Suprapubic skin (tissue), 4 donors: ENCODE results near the gene FSTL4. TPM values are rescaled to one million over a fixed set of nuclear protein-coding genes. Genes with fewer than 3 reads are reported as not detected.

Source experiments
- DNase-seq, 2 donors: peaks; one replicate each; pipeline ENCODE4 v3.0.0-alpha.2; 2019; ENCODE audit warnings: low spot score in 2 of 2
- H3K27ac ChIP-seq: fragments of 200-600 bp; sonication (generic); one replicate; pipeline ENCODE4 v1.5.1; 2019
- H3K27me3 ChIP-seq: fragments of 200-600 bp; sonication (generic); one replicate; pipeline ENCODE4 v1.5.1; 2019
- H3K36me3 ChIP-seq: fragments of 200-600 bp; sonication (generic); one replicate; pipeline ENCODE4 v1.5.1; 2019
- H3K4me1 ChIP-seq: fragments of 200-600 bp; sonication (generic); one replicate; pipeline ENCODE4 v1.5.1; 2019
- H3K4me3 ChIP-seq: fragments of 200-600 bp; sonication (generic); one replicate; pipeline ENCODE4 v1.5.1; 2019; ENCODE audit warnings: mild to moderate bottlenecking
- H3K9me3 ChIP-seq: fragments of 200-600 bp; sonication (generic); one replicate; pipeline ENCODE4 v1.5.1; 2019
- EP300 ChIP-seq: sonication (generic); formaldehyde crosslinking; IDR thresholded peaks from one replicate; pipeline ENCODE4 v1.6.1; 2017; ENCODE audit warnings: antibody characterized with exemption
- POLR2A ChIP-seq, 2 donors: fragments of 450-650 bp; IDR thresholded peaks; one replicate each; pipeline ENCODE4 v1.6.1; 2017; ENCODE audit warnings: antibody characterized with exemption in 2 of 2, mild to moderate bottlenecking in 2 of 2, moderate library complexity in 2 of 2
- POLR2AphosphoS5 ChIP-seq, 3 donors: sonication (generic); formaldehyde crosslinking; IDR thresholded peaks; one replicate each; pipeline ENCODE4 v1.6.1; 2017; ENCODE audit warnings: antibody characterized with exemption in 3 of 3
- WGBS: methylation state at CpG from one replicate; pipeline ENCODE4 v1.1.5; 2018; 5-methylcytosine and 5-hydroxymethylcytosine counted together
- total RNA-seq, 4 donors: library from RNA; depleted of rRNA; stranded (reverse); fragments of >200 nt; gene quantifications; one replicate each; pipeline ENCODE4 v1.1.0, GENCODE V29; 2016
- TF ChIP-seq, protein P1 (sequence below), 2 donors: fragments of 200-600 bp in 1 of 2; fragments of 450-650 bp in 1 of 2; sonication (generic) in 1 of 2; IDR thresholded peaks; one replicate each; pipeline ENCODE4 v1.5.1; 2016 to 2019; ENCODE audit warnings: antibody characterized with exemption in 2 of 2, mild to moderate bottlenecking in 1 of 2, moderate library complexity in 1 of 2

Gene FSTL4
- total RNA-seq, 4 donors from 2014 or later: 2.3 to 6.4 (median 5.8) TPM

DNA sequence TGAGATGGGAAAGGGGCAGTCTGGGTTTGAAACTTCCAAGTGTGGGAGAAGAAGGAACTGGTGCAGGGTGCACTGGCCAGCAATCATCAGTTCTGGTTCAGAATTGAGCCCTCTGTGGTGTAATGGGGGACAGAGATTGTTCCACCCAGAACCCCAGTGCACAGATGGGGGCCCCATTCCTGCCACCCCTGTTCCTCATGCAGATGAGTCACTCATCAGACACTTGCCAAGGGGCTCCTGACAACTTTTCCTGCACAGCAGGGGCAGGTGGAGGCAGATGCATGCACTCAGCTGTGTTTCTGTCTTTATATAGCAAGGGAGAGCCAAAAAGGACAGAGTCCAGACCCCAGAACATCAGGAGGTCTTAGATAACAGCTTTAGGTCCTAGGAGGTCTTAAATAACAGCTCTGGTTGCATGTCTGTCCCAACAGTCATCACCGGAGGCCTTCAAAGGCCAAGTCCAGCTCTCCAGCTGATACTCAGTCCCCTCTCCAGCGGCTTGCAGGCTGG, 307.6 kb downstream of the FSTL4 start:
- TF ChIP-seq POLR2AphosphoS5 (IDR thresholded peaks at IDR 0.05): no peak
- no peak for TF ChIP-seq EP300
- Histone ChIP-seq H3K36me3 (no peaks in the 10 kb centered on the region), H3K27ac (no peak overlapping the region), H3K9me3 (no peaks in the 10 kb centered on the region), H3K4me1 (no peaks in the 10 kb centered on the region), H3K4me3 (no peak overlapping the region), H3K27me3 (peaks cover 5% of the 10 kb centered on the region)
- no peak for DNase-seq
- WGBS: 85% methylated on average over 2 of the region's 2 CpGs

DNA sequence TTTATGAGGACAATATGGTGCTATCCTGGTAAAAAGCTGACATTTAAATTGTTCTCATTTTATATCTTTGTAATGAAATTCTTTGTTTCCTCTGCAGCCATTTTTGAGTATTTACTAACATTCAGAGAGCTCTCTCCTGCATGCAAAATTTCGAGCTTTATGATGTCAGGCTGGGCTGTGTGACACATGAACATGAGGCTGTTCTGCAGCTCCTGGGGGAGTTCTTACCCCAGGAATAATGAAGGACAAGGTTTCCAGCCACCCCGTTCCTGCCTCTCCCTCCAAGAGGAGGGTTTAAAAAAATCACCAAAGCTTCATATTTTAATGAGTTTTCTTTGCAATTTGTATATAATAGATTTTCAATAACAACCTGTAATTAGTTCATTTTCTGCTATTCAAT, 308.2 kb downstream of the FSTL4 start:
- DNase-seq: no peak
- no peaks in the 10 kb centered on the region for H3K9me3 ChIP-seq
- WGBS: 72% methylated on average over 2 of the region's 2 CpGs
- no peak overlapping the region for H3K4me3 ChIP-seq
- TF ChIP-seq, protein P1, sequence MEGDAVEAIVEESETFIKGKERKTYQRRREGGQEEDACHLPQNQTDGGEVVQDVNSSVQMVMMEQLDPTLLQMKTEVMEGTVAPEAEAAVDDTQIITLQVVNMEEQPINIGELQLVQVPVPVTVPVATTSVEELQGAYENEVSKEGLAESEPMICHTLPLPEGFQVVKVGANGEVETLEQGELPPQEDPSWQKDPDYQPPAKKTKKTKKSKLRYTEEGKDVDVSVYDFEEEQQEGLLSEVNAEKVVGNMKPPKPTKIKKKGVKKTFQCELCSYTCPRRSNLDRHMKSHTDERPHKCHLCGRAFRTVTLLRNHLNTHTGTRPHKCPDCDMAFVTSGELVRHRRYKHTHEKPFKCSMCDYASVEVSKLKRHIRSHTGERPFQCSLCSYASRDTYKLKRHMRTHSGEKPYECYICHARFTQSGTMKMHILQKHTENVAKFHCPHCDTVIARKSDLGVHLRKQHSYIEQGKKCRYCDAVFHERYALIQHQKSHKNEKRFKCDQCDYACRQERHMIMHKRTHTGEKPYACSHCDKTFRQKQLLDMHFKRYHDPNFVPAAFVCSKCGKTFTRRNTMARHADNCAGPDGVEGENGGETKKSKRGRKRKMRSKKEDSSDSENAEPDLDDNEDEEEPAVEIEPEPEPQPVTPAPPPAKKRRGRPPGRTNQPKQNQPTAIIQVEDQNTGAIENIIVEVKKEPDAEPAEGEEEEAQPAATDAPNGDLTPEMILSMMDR (IDR thresholded peaks at IDR 0.05): no peak
- TF ChIP-seq EP300 (no peak), POLR2AphosphoS5 (IDR thresholded peaks at IDR 0.05) (no peak), POLR2A (IDR thresholded peaks at IDR 0.05) (no peak)
- no peak overlapping the region for H3K27ac ChIP-seq
- peaks cover 5% of the 10 kb centered on the region for H3K27me3 ChIP-seq
- no peaks in the 10 kb centered on the region for H3K36me3 ChIP-seq
- H3K4me1 ChIP-seq: no peaks in the 10 kb centered on the region

DNA sequence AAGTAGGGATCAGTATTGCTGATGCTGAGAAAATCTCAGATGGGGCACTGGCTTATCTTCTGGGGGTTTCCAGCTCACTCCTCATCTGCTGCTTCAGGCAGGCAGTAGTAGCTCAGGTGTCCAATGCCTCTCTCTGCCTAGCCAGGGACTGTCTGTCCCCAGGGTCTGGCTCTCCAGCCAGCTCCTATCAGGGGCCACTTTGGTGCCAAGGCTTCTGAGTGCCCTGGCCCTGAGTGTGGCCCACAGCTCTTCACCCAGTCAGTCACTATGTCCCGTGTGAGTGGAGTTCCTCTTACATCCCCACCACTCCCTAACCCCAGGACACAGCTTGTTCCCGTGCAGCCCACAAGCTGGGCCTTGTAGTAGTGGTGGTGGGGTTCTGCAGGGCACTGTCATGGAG, 309.0 kb downstream of the FSTL4 start:
- TF ChIP-seq, protein P1 (IDR thresholded peaks at IDR 0.05): no peak
- TF ChIP-seq POLR2AphosphoS5 (IDR thresholded peaks at IDR 0.05) (no peak), POLR2A (IDR thresholded peaks at IDR 0.05) (no peak), EP300 (no peak)
- no peak overlapping the region for H3K4me3 ChIP-seq
- H3K9me3 ChIP-seq: no peaks in the 10 kb centered on the region
- H3K4me1 ChIP-seq: no peaks in the 10 kb centered on the region
- no CpG with 5 or more reads among the region's 2 CpGs for WGBS
- peaks cover 5% of the 10 kb centered on the region for H3K27me3 ChIP-seq
- no peaks in the 10 kb centered on the region for H3K36me3 ChIP-seq
- no peak for DNase-seq
- no peak overlapping the region for H3K27ac ChIP-seq

DNA sequence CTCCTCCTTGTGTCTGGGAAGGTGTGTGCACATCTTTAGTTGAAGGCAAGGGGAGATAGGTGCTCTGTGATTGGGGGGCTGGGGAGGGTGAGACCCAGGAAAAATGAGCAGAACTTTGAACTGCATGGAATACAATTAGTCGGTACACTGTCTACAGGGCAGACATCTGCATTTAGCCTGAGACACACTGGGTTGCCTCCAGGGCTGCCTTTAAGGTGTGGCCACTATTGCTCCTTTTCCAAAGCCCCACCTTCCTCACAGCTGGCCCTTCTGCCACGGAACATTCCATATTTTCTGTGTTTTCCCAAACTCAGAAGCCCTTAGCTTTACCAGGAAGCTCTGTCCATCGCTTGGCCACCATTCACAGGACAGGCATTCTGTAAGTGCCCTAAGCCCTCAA, 312.6 kb downstream of the FSTL4 start:
- no peak for DNase-seq
- 71% methylated on average over 3 of the region's 3 CpGs for WGBS
- H3K27me3 ChIP-seq: no peaks in the 10 kb centered on the region
- H3K36me3 ChIP-seq: no peaks in the 10 kb centered on the region
- H3K4me3 ChIP-seq: no peak overlapping the region
- H3K4me1 ChIP-seq: no peaks in the 10 kb centered on the region
- TF ChIP-seq POLR2AphosphoS5 (IDR thresholded peaks at IDR 0.05): no peak
- no peaks in the 10 kb centered on the region for H3K9me3 ChIP-seq
- no peak overlapping the region for H3K27ac ChIP-seq

DNA sequence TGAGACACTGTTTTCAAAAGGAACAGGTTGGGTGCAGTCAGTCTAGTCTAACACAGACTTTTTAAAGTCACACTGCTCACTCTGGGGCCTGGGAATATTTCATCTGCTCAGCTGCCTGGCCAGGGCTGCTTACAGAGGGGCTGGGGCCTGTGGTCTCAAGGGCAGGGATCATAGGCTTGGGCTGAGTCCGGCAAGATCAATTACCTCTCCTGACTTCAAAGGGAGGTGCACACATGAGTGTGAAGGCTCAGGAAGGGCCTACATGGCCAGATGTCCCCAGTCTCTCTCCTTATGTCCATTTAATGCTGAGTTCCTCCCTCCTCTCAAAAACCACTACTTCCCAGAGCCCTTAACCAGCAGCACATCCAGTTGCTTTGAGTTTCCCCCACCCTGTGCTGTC, 313.3 kb downstream of the FSTL4 start:
- no peaks in the 10 kb centered on the region for H3K4me1 ChIP-seq
- no peaks in the 10 kb centered on the region for H3K9me3 ChIP-seq
- no peak for DNase-seq
- H3K4me3 ChIP-seq: no peak overlapping the region
- no CpG with 5 or more reads among the region's 1 CpG for WGBS
- H3K36me3 ChIP-seq: no peaks in the 10 kb centered on the region
- TF ChIP-seq, protein P1 (IDR thresholded peaks at IDR 0.05): no peak
- TF ChIP-seq POLR2AphosphoS5 (IDR thresholded peaks at IDR 0.05) (no peak), EP300 (no peak), POLR2A (IDR thresholded peaks at IDR 0.05) (no peak)
- H3K27ac ChIP-seq: no peak overlapping the region
- no peaks in the 10 kb centered on the region for H3K27me3 ChIP-seq

DNA sequence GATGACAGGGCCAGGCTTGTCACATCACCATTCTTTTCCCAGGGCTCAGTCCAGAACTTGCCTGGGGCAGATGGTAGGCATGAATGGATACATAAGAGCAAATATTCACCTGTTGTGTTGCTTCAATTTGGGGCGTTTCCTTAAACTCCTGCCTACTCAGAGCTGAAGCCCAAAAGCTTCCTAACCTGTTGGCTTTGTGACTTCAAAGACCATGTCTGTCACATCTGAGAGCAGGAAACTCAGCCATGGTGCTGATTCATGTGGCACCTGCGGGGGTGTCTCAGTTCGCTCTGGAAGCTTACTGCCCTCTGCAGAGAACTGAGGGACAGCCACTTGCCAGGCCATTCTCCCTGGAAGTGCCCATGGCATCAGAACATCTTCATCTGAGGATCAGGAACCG, 313.9 kb downstream of the FSTL4 start:
- H3K27me3 ChIP-seq: no peaks in the 10 kb centered on the region
- DNase-seq: no peak
- no peaks in the 10 kb centered on the region for H3K9me3 ChIP-seq
- no peak overlapping the region for H3K27ac ChIP-seq
- no peak overlapping the region for H3K4me3 ChIP-seq
- TF ChIP-seq, protein P1 (IDR thresholded peaks at IDR 0.05): no peak
- TF ChIP-seq EP300 (no peak), POLR2AphosphoS5 (IDR thresholded peaks at IDR 0.05) (no peak), POLR2A (IDR thresholded peaks at IDR 0.05) (no peak)
- H3K36me3 ChIP-seq: no peaks in the 10 kb centered on the region
- H3K4me1 ChIP-seq: no peaks in the 10 kb centered on the region
- WGBS: 70% methylated on average over 2 of the region's 4 CpGs
